WTC11 (cell line): Measurements from ENCODE around the gene SEC24A. TPM values are rescaled to one million over a fixed set of nuclear protein-coding genes. Genes with fewer than 3 reads are reported as not detected.
A peak's percentile ranks its signal among the peaks of the same experiment; 100 is the strongest.

Experiments
- ATAC-seq: fragments of 200-7000 bp; cut with Tn5 transposase; 2 replicates; pipeline ENCODE4 v1.10.0; 2021; ENCODE audit warnings: mild to moderate bottlenecking, moderate library complexity
- CTCF ChIA-PET: fragments of 300-600 bp; sonication (Branson Sonifier 250); formaldehyde crosslinking; loops from one replicate; lab custom pipeline; 2021; ENCODE audit warnings: antibody characterized with exemption; lab: Charles Lee
- POLR2A ChIA-PET: fragments of 350-600 bp; sonication (Branson Sonifier 250); formaldehyde crosslinking; loops from one replicate; lab custom pipeline; 2021; ENCODE audit warnings: antibody characterized with exemption; lab: Charles Lee
- DNase-seq: peaks from one replicate; pipeline ENCODE4 v3.0.0; 2021; ENCODE audit warnings: low spot score
- H3K27ac Mint-ChIP-seq: 2 replicates; pipeline ENCODE4 v1.8.0; 2021; ENCODE audit warnings: mixed read lengths
- H3K27me3 Mint-ChIP-seq: 2 replicates; pipeline ENCODE4 v1.8.0; 2021; ENCODE audit warnings: low read depth, mild to moderate bottlenecking, moderate library complexity, mixed read lengths
- H3K36me3 Mint-ChIP-seq: 2 replicates; pipeline ENCODE4 v1.8.0; 2021; ENCODE audit warnings: mixed read lengths
- H3K4me1 Mint-ChIP-seq: 2 replicates; pipeline ENCODE4 v1.8.0; 2022; ENCODE audit warnings: mixed read lengths
- H3K4me3 Mint-ChIP-seq: 2 replicates; pipeline ENCODE4 v1.8.0; 2021; ENCODE audit warnings: mild to moderate bottlenecking, moderate library complexity, mixed read lengths
- H3K9me3 Mint-ChIP-seq: 2 replicates; pipeline ENCODE4 v1.8.0; 2021; ENCODE audit warnings: mixed read lengths
- ATF1 ChIP-seq: sonication (generic); formaldehyde crosslinking; IDR thresholded peaks from 2 replicates; pipeline ENCODE4 v1.8.1; 2023; ENCODE audit warnings: mild to moderate bottlenecking, moderate library complexity, missing genetic modification reagents
- CREB1 ChIP-seq: sonication (generic); formaldehyde crosslinking; IDR thresholded peaks from 2 replicates; pipeline ENCODE4 v1.8.0; 2023; ENCODE audit warnings: mild to moderate bottlenecking, missing genetic modification reagents
- GTF2I ChIP-seq: fragments of 250-450 bp; sonication (Bioruptor Pico); conservative IDR thresholded peaks from 2 replicates; pipeline ENCODE4 v1.4.0; 2021; ENCODE audit warnings: mild to moderate bottlenecking
- HMGA2 ChIP-seq: fragments of 250-450 bp; sonication (Bioruptor Pico); IDR thresholded peaks from 2 replicates; pipeline ENCODE4 v1.4.0; 2021; ENCODE audit warnings: mild to moderate bottlenecking, moderate library complexity
- NFATC4 ChIP-seq: fragments of 250-450 bp; sonication (Bioruptor Pico); IDR thresholded peaks from 2 replicates; pipeline ENCODE4 v1.9.0; 2021; ENCODE audit warnings: mild to moderate bottlenecking
- NFYB ChIP-seq: sonication (generic); formaldehyde crosslinking; conservative IDR thresholded peaks from 2 replicates; pipeline ENCODE4 v1.8.0; 2022; ENCODE audit warnings: low read depth, missing genetic modification reagents
- NR2C2 ChIP-seq: sonication (generic); formaldehyde crosslinking; IDR thresholded peaks from 2 replicates; pipeline ENCODE4 v1.8.0; 2022; ENCODE audit warnings: mild to moderate bottlenecking, missing genetic modification reagents
- OVOL2 ChIP-seq: fragments of 250-450 bp; sonication (Bioruptor Pico); IDR thresholded peaks from 2 replicates; pipeline ENCODE4 v1.9.0; 2021; ENCODE audit warnings: mild to moderate bottlenecking, borderline replicate concordance
- SP1 ChIP-seq: sonication (generic); formaldehyde crosslinking; conservative IDR thresholded peaks from 2 replicates; pipeline ENCODE4 v1.8.1; 2022; ENCODE audit warnings: missing genetic modification reagents
- TEAD1 ChIP-seq: sonication (generic); formaldehyde crosslinking; IDR thresholded peaks from 2 replicates; pipeline ENCODE4 v1.8.0; 2022; ENCODE audit warnings: mild to moderate bottlenecking, missing genetic modification reagents
- ZNF219 ChIP-seq: sonication (generic); formaldehyde crosslinking; IDR thresholded peaks from 2 replicates; pipeline ENCODE4 v1.8.0; 2023; ENCODE audit warnings: missing genetic modification reagents, mild to moderate bottlenecking, borderline replicate concordance
- ZNF396 ChIP-seq: fragments of 250-450 bp; sonication (Bioruptor Pico); IDR thresholded peaks from 2 replicates; pipeline ENCODE4 v1.8.0; 2021; ENCODE audit warnings: mild to moderate bottlenecking, moderate library complexity, borderline replicate concordance
- ZNF416 ChIP-seq: fragments of 250-450 bp; sonication (Bioruptor Pico); IDR thresholded peaks from 2 replicates; pipeline ENCODE4 v1.9.0; 2021; ENCODE audit warnings: mild to moderate bottlenecking, inconsistent platforms
- total RNA-seq: library from RNA; stranded (reverse); gene quantifications from 3 replicates; pipeline ENCODE4 v1.2.3, GENCODE V29; 2021
- TF ChIP-seq, protein P1 (sequence below): sonication (generic); formaldehyde crosslinking; IDR thresholded peaks from 2 replicates; pipeline ENCODE4 v1.8.1; 2023; ENCODE audit warnings: mild to moderate bottlenecking, missing genetic modification reagents
- TF ChIP-seq, protein P2 (sequence below): sonication (generic); formaldehyde crosslinking; IDR thresholded peaks from 2 replicates; pipeline ENCODE4 v1.8.1; 2022; ENCODE audit warnings: missing genetic modification reagents, borderline replicate concordance
- TF ChIP-seq, protein P3 (sequence below): fragments of 250-450 bp; sonication (Bioruptor Pico); IDR thresholded peaks from 2 replicates; pipeline ENCODE4 v1.9.0; 2021; ENCODE audit warnings: mild to moderate bottlenecking
- TF ChIP-seq, protein P4 (sequence below): sonication (generic); formaldehyde crosslinking; IDR thresholded peaks from 2 replicates; pipeline ENCODE4 v1.8.1; 2022; ENCODE audit warnings: mild to moderate bottlenecking, moderate library complexity, missing genetic modification reagents
- TF ChIP-seq, protein P5 (sequence below): sonication (generic); formaldehyde crosslinking; IDR thresholded peaks from 2 replicates; pipeline ENCODE4 v1.8.0; 2022; ENCODE audit warnings: mild to moderate bottlenecking, missing genetic modification reagents
- TF ChIP-seq, protein P6 (sequence below): fragments of 250-450 bp; sonication (Bioruptor Pico); IDR thresholded peaks from 2 replicates; pipeline ENCODE4 v2.1.2; 2022; ENCODE audit warnings: mild to moderate bottlenecking, moderate library complexity
- TF ChIP-seq, protein P7 (sequence below): sonication (generic); formaldehyde crosslinking; IDR thresholded peaks from 2 replicates; pipeline ENCODE4 v1.8.0; 2022; ENCODE audit warnings: mild to moderate bottlenecking, missing genetic modification reagents
- TF ChIP-seq, protein P8 (sequence below): sonication (generic); formaldehyde crosslinking; conservative IDR thresholded peaks from 2 replicates; pipeline ENCODE4 v1.8.1; 2023; ENCODE audit warnings: mild to moderate bottlenecking, low read depth, missing genetic modification reagents, moderate library complexity
- TF ChIP-seq, protein P9 (sequence below): sonication (generic); formaldehyde crosslinking; IDR thresholded peaks from 2 replicates; pipeline ENCODE4 v1.8.1; 2023; ENCODE audit warnings: mild to moderate bottlenecking, moderate library complexity, missing genetic modification reagents

The SEC24A gene
- total RNA-seq, 1 experiment from 2014 or later = 30.5 TPM

DNA sequence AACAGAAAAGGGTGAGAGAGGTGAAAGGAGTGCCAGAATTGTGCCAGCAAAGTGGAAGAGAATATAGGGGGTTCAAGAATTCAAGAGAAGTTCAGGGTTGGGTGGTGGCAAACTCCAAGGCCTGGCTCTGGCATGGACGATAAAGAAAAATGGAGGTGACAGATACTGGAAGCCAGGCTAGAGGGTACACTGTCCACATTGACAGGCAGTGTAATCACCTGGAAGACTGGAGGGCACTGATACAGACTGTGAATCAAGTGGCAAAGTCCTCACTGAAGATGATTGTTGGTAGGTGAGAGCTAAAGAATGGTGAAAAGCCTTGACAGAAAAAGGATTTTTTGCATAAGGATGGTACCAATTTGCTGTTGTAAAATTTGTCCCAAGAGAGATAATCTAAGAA lies 23.0 kb upstream of the SEC24A start (continued):
- TF ChIP-seq, protein P1, sequence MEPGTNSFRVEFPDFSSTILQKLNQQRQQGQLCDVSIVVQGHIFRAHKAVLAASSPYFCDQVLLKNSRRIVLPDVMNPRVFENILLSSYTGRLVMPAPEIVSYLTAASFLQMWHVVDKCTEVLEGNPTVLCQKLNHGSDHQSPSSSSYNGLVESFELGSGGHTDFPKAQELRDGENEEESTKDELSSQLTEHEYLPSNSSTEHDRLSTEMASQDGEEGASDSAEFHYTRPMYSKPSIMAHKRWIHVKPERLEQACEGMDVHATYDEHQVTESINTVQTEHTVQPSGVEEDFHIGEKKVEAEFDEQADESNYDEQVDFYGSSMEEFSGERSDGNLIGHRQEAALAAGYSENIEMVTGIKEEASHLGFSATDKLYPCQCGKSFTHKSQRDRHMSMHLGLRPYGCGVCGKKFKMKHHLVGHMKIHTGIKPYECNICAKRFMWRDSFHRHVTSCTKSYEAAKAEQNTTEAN = no peak
- TF ChIP-seq ZNF416 (CRISPR knock-in tag) (no peak), OVOL2 (no peak), NFYB (CRISPR knock-in tag) (no peak), ZNF396 (CRISPR knock-in tag) (no peak)
- TF ChIP-seq, protein P2, sequence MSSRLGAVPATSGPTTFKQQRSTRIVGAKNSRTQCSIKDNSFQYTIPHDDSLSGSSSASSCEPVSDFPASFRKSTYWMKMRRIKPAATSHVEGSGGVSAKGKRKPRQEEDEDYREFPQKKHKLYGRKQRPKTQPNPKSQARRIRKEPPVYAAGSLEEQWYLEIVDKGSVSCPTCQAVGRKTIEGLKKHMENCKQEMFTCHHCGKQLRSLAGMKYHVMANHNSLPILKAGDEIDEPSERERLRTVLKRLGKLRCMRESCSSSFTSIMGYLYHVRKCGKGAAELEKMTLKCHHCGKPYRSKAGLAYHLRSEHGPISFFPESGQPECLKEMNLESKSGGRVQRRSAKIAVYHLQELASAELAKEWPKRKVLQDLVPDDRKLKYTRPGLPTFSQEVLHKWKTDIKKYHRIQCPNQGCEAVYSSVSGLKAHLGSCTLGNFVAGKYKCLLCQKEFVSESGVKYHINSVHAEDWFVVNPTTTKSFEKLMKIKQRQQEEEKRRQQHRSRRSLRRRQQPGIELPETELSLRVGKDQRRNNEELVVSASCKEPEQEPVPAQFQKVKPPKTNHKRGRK (CRISPR knock-in tag) = no peak

DNA sequence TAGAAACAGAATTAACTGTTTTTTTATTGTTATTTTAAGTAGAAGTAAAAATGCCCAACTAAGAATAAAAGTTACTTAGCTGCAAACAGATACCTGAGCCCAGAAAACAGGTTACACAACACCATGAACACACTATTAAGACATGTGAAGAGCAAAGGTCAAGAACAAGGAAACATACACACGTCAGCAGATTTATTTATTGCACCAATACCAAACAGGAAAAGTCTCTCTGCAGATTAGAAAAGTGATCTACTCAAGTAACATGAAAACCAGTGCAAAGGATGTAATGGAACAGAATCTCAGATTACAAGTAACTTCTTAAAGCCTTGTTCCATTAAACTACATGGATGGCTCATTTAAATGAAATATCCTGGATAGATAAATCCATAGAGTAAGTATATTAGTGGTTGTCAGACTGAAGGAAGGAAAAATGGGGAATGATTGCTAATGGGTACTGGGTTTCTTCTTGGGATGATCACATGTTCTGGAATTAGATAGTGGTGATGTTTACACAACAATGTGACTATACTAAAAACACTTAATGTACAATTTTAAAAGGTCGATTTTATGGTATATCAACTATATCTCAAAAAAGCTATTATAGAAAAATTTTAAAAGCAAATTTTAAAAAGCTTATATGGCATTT lies 22.1 kb upstream of the SEC24A start:
- ATAC-seq (no peak), DNase-seq (no peak)
- ChIA-PET CTCF (interaction anchor here (1.4 kb wide), 1 partner anchor 39 kb away, joined by 5 read pairs; no protein-coding TSS in a partner anchor), POLR2A (interaction anchor here (0.7 kb wide), 2 partner anchors 34 to 225 kb away, joined by 3 to 12 read pairs; no protein-coding TSS in a partner anchor)
- no peak overlapping the region for H3K4me3 Mint-ChIP-seq
- TF ChIP-seq HMGA2 (CRISPR knock-in tag) = no peak
- TF ChIP-seq ZNF219 (CRISPR knock-in tag) = no peak
- TF ChIP-seq CREB1 (CRISPR knock-in tag) = no peak
- no peak for TF ChIP-seq SP1 (CRISPR knock-in tag)
- TF ChIP-seq ZNF396 (CRISPR knock-in tag) = no peak
- TF ChIP-seq TEAD1 (CRISPR knock-in tag) = no peak
- no peak for TF ChIP-seq GTF2I (CRISPR knock-in tag)
- TF ChIP-seq, protein P3, sequence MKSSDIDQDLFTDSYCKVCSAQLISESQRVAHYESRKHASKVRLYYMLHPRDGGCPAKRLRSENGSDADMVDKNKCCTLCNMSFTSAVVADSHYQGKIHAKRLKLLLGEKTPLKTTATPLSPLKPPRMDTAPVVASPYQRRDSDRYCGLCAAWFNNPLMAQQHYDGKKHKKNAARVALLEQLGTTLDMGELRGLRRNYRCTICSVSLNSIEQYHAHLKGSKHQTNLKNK (CRISPR knock-in tag) = no peak
- no peaks in the 10 kb centered on the region for H3K27me3 Mint-ChIP-seq
- H3K4me1 Mint-ChIP-seq = no peaks in the 10 kb centered on the region
- H3K9me3 Mint-ChIP-seq = no peaks in the 10 kb centered on the region
- H3K27ac Mint-ChIP-seq = peak overlapping the region; percentile 6; the same call in 1 of the 2 replicates
- H3K36me3 Mint-ChIP-seq = peaks cover 8% of the 10 kb centered on the region; the same call in 1 of the 2 replicates

DNA sequence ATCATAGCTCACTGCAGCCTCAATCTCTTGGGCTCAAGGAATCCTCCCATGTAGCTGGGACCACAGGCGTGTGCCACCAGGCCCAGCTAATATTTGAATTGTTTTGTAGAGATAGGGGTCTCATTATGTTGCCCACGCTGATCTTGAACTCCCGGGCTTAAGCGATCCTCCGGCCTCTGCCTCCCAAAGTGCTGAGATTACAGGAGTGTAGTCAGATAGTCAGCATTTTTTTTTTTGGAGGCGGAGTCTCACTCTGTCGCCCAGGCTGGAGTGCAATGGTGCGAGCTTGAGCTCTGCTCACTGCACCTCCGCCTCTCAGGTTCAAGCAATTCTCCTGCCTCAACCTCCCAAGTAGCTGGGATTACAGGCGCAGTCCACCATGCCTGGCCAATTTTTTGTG lies 14.4 kb upstream of the SEC24A start:
- no peak for ATAC-seq
- DNase-seq = no peak
- H3K9me3 Mint-ChIP-seq = no peaks in the 10 kb centered on the region
- ChIA-PET POLR2A (interaction anchor here (0.6 to 1.0 kb wide), 3 partner anchors 104 to 263 kb away, joined by 3 to 4 read pairs (median 3); partner anchors contain the start of genes CAMLG and UBE2B), CTCF (interaction anchor here (1.9 to 3.3 kb wide), 2 partner anchors 42 to 47 kb away, joined by 4 to 15 read pairs; no protein-coding TSS in a partner anchor)
- peaks cover 5% of the 10 kb centered on the region for H3K4me1 Mint-ChIP-seq
- no peak overlapping the region for H3K4me3 Mint-ChIP-seq
- H3K27ac Mint-ChIP-seq = no peak overlapping the region
- TF ChIP-seq, protein P4, sequence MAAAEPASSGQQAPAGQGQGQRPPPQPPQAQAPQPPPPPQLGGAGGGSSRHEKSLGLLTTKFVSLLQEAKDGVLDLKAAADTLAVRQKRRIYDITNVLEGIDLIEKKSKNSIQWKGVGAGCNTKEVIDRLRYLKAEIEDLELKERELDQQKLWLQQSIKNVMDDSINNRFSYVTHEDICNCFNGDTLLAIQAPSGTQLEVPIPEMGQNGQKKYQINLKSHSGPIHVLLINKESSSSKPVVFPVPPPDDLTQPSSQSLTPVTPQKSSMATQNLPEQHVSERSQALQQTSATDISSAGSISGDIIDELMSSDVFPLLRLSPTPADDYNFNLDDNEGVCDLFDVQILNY = no peak
- TF ChIP-seq NR2C2 (CRISPR knock-in tag) (no peak), NFATC4 (no peak), ATF1 (no peak), ZNF396 (CRISPR knock-in tag) (no peak)
- TF ChIP-seq, protein P5, sequence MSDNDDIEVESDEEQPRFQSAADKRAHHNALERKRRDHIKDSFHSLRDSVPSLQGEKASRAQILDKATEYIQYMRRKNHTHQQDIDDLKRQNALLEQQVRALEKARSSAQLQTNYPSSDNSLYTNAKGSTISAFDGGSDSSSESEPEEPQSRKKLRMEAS = no peak
- TF ChIP-seq, protein P6, sequence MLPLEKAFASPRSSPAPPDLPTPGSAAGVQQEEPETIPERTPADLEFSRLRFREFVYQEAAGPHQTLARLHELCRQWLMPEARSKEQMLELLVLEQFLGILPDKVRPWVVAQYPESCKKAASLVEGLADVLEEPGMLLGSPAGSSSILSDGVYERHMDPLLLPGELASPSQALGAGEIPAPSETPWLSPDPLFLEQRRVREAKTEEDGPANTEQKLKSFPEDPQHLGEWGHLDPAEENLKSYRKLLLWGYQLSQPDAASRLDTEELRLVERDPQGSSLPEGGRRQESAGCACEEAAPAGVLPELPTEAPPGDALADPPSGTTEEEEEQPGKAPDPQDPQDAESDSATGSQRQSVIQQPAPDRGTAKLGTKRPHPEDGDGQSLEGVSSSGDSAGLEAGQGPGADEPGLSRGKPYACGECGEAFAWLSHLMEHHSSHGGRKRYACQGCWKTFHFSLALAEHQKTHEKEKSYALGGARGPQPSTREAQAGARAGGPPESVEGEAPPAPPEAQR (CRISPR knock-in tag) = no peak
- TF ChIP-seq, protein P7, sequence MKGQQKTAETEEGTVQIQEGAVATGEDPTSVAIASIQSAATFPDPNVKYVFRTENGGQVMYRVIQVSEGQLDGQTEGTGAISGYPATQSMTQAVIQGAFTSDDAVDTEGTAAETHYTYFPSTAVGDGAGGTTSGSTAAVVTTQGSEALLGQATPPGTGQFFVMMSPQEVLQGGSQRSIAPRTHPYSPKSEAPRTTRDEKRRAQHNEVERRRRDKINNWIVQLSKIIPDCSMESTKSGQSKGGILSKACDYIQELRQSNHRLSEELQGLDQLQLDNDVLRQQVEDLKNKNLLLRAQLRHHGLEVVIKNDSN (CRISPR knock-in tag) = no peak
- TF ChIP-seq, protein P8, sequence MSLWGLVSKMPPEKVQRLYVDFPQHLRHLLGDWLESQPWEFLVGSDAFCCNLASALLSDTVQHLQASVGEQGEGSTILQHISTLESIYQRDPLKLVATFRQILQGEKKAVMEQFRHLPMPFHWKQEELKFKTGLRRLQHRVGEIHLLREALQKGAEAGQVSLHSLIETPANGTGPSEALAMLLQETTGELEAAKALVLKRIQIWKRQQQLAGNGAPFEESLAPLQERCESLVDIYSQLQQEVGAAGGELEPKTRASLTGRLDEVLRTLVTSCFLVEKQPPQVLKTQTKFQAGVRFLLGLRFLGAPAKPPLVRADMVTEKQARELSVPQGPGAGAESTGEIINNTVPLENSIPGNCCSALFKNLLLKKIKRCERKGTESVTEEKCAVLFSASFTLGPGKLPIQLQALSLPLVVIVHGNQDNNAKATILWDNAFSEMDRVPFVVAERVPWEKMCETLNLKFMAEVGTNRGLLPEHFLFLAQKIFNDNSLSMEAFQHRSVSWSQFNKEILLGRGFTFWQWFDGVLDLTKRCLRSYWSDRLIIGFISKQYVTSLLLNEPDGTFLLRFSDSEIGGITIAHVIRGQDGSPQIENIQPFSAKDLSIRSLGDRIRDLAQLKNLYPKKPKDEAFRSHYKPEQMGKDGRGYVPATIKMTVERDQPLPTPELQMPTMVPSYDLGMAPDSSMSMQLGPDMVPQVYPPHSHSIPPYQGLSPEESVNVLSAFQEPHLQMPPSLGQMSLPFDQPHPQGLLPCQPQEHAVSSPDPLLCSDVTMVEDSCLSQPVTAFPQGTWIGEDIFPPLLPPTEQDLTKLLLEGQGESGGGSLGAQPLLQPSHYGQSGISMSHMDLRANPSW = no peak
- TF ChIP-seq, protein P9, sequence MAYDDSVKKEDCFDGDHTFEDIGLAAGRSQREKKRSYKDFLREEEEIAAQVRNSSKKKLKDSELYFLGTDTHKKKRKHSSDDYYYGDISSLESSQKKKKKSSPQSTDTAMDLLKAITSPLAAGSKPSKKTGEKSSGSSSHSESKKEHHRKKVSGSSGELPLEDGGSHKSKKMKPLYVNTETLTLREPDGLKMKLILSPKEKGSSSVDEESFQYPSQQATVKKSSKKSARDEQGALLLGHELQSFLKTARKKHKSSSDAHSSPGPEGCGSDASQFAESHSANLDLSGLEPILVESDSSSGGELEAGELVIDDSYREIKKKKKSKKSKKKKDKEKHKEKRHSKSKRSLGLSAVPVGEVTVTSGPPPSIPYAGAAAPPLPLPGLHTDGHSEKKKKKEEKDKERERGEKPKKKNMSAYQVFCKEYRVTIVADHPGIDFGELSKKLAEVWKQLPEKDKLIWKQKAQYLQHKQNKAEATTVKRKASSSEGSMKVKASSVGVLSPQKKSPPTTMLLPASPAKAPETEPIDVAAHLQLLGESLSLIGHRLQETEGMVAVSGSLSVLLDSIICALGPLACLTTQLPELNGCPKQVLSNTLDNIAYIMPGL (CRISPR knock-in tag) = no peak
- no peaks in the 10 kb centered on the region for H3K36me3 Mint-ChIP-seq
- no peaks in the 10 kb centered on the region for H3K27me3 Mint-ChIP-seq
